IMR-90 (cell line): ENCODE measurements around the gene STX8. TPM values are rescaled to one million over a fixed set of nuclear protein-coding genes. Genes with fewer than 3 reads are reported as not detected.

Source experiments
- ATAC-seq: fragments of 200-7000 bp; cut with Tn5 transposase; 2 replicates; pipeline ENCODE4 v1.9.1; 2020; ENCODE audit warnings: low read depth, mild to moderate bottlenecking, moderate library complexity
- BruUV-seq: library from RNA; stranded (reverse); fragments of 400-500 nt; replicated peaks from 2 replicates; lab custom pipeline; 2021; lab: Mats Ljungman, UMichigan
- CTCF ChIA-PET: fragments of 300-600 bp; formaldehyde crosslinking; extraction: SDS; loops from one replicate; lab custom pipeline; 2021; ENCODE audit warnings: antibody characterized with exemption; lab: Yijun Ruan, JAX
- POLR2A ChIA-PET: fragments of 300-600 bp; sonication (Branson Sonifier 250); formaldehyde crosslinking; loops from one replicate; lab custom pipeline; 2022; ENCODE audit warnings: antibody characterized with exemption; ENCODE audit not compliant: unreplicated experiment; lab: Charles Lee
- DNase-seq: peaks from one replicate; pipeline ENCODE4 v3.0.0; 2013
- H2AFZ ChIP-seq: replicated peaks from 2 replicates; pipeline ENCODE3; 2013; ENCODE audit warnings: low read length, mild to moderate bottlenecking; ENCODE audit not compliant: poor library complexity
- H2AK5ac ChIP-seq: 2 replicates; pipeline ENCODE4 v1.6.1; 2013; ENCODE audit warnings: low read depth, low read length, inconsistent platforms
- H2AK9ac ChIP-seq: replicated peaks from 2 replicates; pipeline ENCODE3; 2013; ENCODE audit warnings: mild to moderate bottlenecking, low read depth, low read length, moderate library complexity; ENCODE audit not compliant: poor library complexity
- H2BK120ac ChIP-seq: 2 replicates; pipeline ENCODE4 v1.6.1; 2013; ENCODE audit warnings: low read depth, low read length, inconsistent platforms
- H2BK15ac ChIP-seq: 3 replicates; pipeline ENCODE4 v1.6.1; 2013; ENCODE audit warnings: low read depth, low read length, inconsistent platforms
- H2BK20ac ChIP-seq: 2 replicates; pipeline ENCODE4 v1.6.1; 2013; ENCODE audit warnings: low read depth, mild to moderate bottlenecking, inconsistent platforms, low read length, moderate library complexity
- H2BK5ac ChIP-seq: 2 replicates; pipeline ENCODE4 v1.6.1; 2013; ENCODE audit warnings: mild to moderate bottlenecking, low read depth, low read length, inconsistent platforms; ENCODE audit not compliant: poor library complexity, severe bottlenecking
- H3K14ac ChIP-seq: replicated peaks from 2 replicates; pipeline ENCODE4 v1.6.1; 2013; ENCODE audit warnings: low read depth, low read length, inconsistent platforms
- H3K18ac ChIP-seq: 2 replicates; pipeline ENCODE4 v1.6.1; 2013; ENCODE audit warnings: low read depth, low read length, control low read depth
- H3K23ac ChIP-seq: 2 replicates; pipeline ENCODE4 v1.6.1; 2013; ENCODE audit warnings: low read depth, low read length, inconsistent platforms
- H3K27ac ChIP-seq: 2 replicates; pipeline ENCODE4 v1.5.1; 2013; ENCODE audit warnings: mild to moderate bottlenecking, control low read depth, low read length; ENCODE audit not compliant: insufficient read depth
- H3K27me3 ChIP-seq: 2 replicates; pipeline ENCODE4 v1.6.1; 2013; ENCODE audit warnings: low read length; ENCODE audit not compliant: control insufficient read depth, insufficient read depth
- H3K36me3 ChIP-seq: 2 replicates; pipeline ENCODE4 v1.6.1; 2013; ENCODE audit warnings: low read length, mixed read lengths; ENCODE audit not compliant: control insufficient read depth, insufficient read depth
- H3K4ac ChIP-seq: 2 replicates; pipeline ENCODE4 v1.6.1; 2013; ENCODE audit warnings: low read depth, low read length, inconsistent platforms
- H3K4me1 ChIP-seq: 2 replicates; pipeline ENCODE4 v1.6.1; 2013; ENCODE audit warnings: low read length, mixed read lengths; ENCODE audit not compliant: control insufficient read depth, insufficient read depth
- H3K4me2 ChIP-seq: 2 replicates; pipeline ENCODE4 v1.6.1; 2013; ENCODE audit warnings: low read depth, mild to moderate bottlenecking, control low read depth, low read length, moderate library complexity
- H3K4me3 ChIP-seq: 2 replicates; pipeline ENCODE4 v1.5.1; 2013; ENCODE audit warnings: low read depth, mild to moderate bottlenecking, control low read depth, low read length, moderate library complexity; ENCODE audit not compliant: insufficient read depth
- H3K56ac ChIP-seq: 2 replicates; pipeline ENCODE4 v1.6.1; 2013; ENCODE audit warnings: low read length, inconsistent platforms; ENCODE audit not compliant: insufficient read depth; ENCODE audit errors: extremely low read depth
- H3K79me1 ChIP-seq, 2 experiments: 2 replicates each; pipeline ENCODE4 v1.6.1; 2013; ENCODE audit warnings: low read length in 2 of 2, inconsistent platforms in 1 of 2, low read depth in 1 of 2
- H3K9ac ChIP-seq: 2 replicates; pipeline ENCODE4 v1.6.1; 2013; ENCODE audit warnings: low read depth, low read length, control low read depth
- H3K9me1 ChIP-seq: 2 replicates; pipeline ENCODE4 v1.6.1; 2013; ENCODE audit warnings: low read length, inconsistent platforms; ENCODE audit not compliant: insufficient read depth
- H3K9me3 ChIP-seq: 2 replicates; pipeline ENCODE4 v1.6.1; 2013; ENCODE audit warnings: low read length; ENCODE audit not compliant: control insufficient read depth, insufficient read depth
- H4K20me1 ChIP-seq: 2 replicates; pipeline ENCODE4 v1.6.1; 2013; ENCODE audit warnings: low read length, inconsistent platforms; ENCODE audit not compliant: insufficient read depth
- H4K5ac ChIP-seq: 2 replicates; pipeline ENCODE4 v1.6.1; 2013; ENCODE audit warnings: mild to moderate bottlenecking, low read depth, low read length, control low read depth
- H4K8ac ChIP-seq, 2 experiments: 2 replicates each; pipeline ENCODE4 v1.6.1; 2013; ENCODE audit warnings: low read depth in 2 of 2, low read length in 2 of 2, control low read depth in 1 of 2, inconsistent platforms in 1 of 2
- H4K91ac ChIP-seq: 2 replicates; pipeline ENCODE4 v1.6.1; 2013; ENCODE audit warnings: low read depth, low read length, inconsistent platforms; ENCODE audit not compliant: insufficient read depth
- BHLHE40 ChIP-seq: fragments of 150-350 bp; IDR thresholded peaks from 2 replicates; pipeline ENCODE4 v1.6.1; 2016; ENCODE audit warnings: mild to moderate bottlenecking, low read depth, low read length
- CEBPB ChIP-seq: IDR thresholded peaks from 2 replicates; pipeline ENCODE4 v1.6.1; 2012; ENCODE audit warnings: low read depth, low read length, improper control_type of control experiment
- CHD1 ChIP-seq: IDR thresholded peaks from 2 replicates; pipeline ENCODE4 v1.6.1; 2012; ENCODE audit warnings: low read depth, low read length, improper control_type of control experiment
- CTCF ChIP-seq: conservative IDR thresholded peaks from 2 replicates; pipeline ENCODE4 v1.5.1; 2012; ENCODE audit warnings: mild to moderate bottlenecking, low read depth, low read length, improper control_type of control experiment
- ELK1 ChIP-seq: fragments of 150-350 bp; IDR thresholded peaks from 2 replicates; pipeline ENCODE4 v1.6.1; 2016; ENCODE audit warnings: low read depth, mild to moderate bottlenecking, low read length, moderate library complexity, borderline replicate concordance
- FOS ChIP-seq: fragments of 150-350 bp; IDR thresholded peaks from 2 replicates; pipeline ENCODE4 v1.6.1; 2016; ENCODE audit warnings: low read depth, low read length
- MAFK ChIP-seq: IDR thresholded peaks from 2 replicates; pipeline ENCODE4 v1.6.1; 2012; ENCODE audit warnings: low read depth, low read length, improper control_type of control experiment
- MAZ ChIP-seq: IDR thresholded peaks from 2 replicates; pipeline ENCODE4 v1.6.1; 2012; ENCODE audit warnings: low read depth, mild to moderate bottlenecking, low read length, improper control_type of control experiment, moderate library complexity, borderline replicate concordance
- MXI1 ChIP-seq: IDR thresholded peaks from 2 replicates; pipeline ENCODE4 v1.6.1; 2012; ENCODE audit warnings: low read depth, mild to moderate bottlenecking, low read length, moderate library complexity, borderline replicate concordance
- NFE2L2 ChIP-seq: fragments of 150-350 bp; IDR thresholded peaks from 2 replicates; pipeline ENCODE4 v1.6.1; 2016; ENCODE audit warnings: low read depth, mild to moderate bottlenecking, low read length
- POLR2A ChIP-seq: IDR thresholded peaks from 2 replicates; pipeline ENCODE4 v1.6.1; 2012; ENCODE audit warnings: mild to moderate bottlenecking, low read depth, low read length
- RAD21 ChIP-seq: IDR thresholded peaks from 2 replicates; pipeline ENCODE4 v1.6.1; 2012; ENCODE audit warnings: low read length, improper control_type of control experiment
- RCOR1 ChIP-seq: IDR thresholded peaks from 2 replicates; pipeline ENCODE4 v1.6.1; 2012; ENCODE audit warnings: mild to moderate bottlenecking, low read length, improper control_type of control experiment; ENCODE audit not compliant: insufficient replicate concordance
- RFX5 ChIP-seq: IDR thresholded peaks from 2 replicates; pipeline ENCODE4 v1.8.0; 2012; ENCODE audit warnings: low read depth, mild to moderate bottlenecking, low read length, moderate library complexity
- SMC3 ChIP-seq: fragments of 150-350 bp; IDR thresholded peaks from 2 replicates; pipeline ENCODE4 v1.6.1; 2016; ENCODE audit warnings: low read depth, mild to moderate bottlenecking, antibody characterized with exemption, low read length, moderate library complexity
- USF2 ChIP-seq: fragments of 150-350 bp; IDR thresholded peaks from 2 replicates; pipeline ENCODE4 v1.6.1; 2017; ENCODE audit warnings: mild to moderate bottlenecking, antibody characterized with exemption, low read length, low read depth
- WGBS, 2 experiments: methylation state at CpG; one replicate each; pipeline versions ENCODE4 v1.1.5 to v1.1.7; 2013; ENCODE audit warnings: missing lambda C conversion rate in 2 of 2; ENCODE audit not compliant: insufficient read length in 1 of 2; ENCODE audit errors: extremely low coverage in 2 of 2; 5-methylcytosine and 5-hydroxymethylcytosine counted together
- dilution Hi-C: fragments of 300-500 bp; cut with HindIII; formaldehyde crosslinking; loops from one replicate; pipeline ENCODE4 v1.14.3; 2018; ENCODE audit warnings: low sequenced_read_pairs; ENCODE audit not compliant: unreplicated experiment
- in situ Hi-C: fragments of 300-500 bp; cut with MboI; formaldehyde crosslinking; loops from 3 replicates; pipeline ENCODE4 v1.14.3; 2019; ENCODE audit warnings: low sequenced_read_pairs, inconsistent platforms, mixed read lengths
- intact Hi-C: fragments of 100-400 bp; cut with micrococcal nuclease; formaldehyde crosslinking; loops from 2 replicates; pipeline ENCODE4 v1.10.0; 2022
- polyA plus RNA-seq, 3 experiments: library from polyadenylated mRNA; depleted of rRNA; stranded (reverse); fragments of >200 nt; gene quantifications; 2 replicates each; pipeline ENCODE4 v1.2.3, GENCODE V29; 2012; ENCODE audit warnings: low replicate concordance in 1 of 3
- total RNA-seq: library from RNA; depleted of rRNA; stranded (reverse); fragments of >200 nt; gene quantifications from 2 replicates; pipeline ENCODE4 v1.2.3, GENCODE V29; 2012

Gene STX8
- total and polyA plus RNA-seq, 2 of the 4 experiments (the other 2 are of a cell fraction) = 26.5 to 47.0 TPM

GRCh38 chr17:9272501-9273200, 303.0 kb downstream of the STX8 start:
- Histone ChIP-seq H2AK9ac (no peak overlapping the region), H3K14ac (no peak overlapping the region), H3K27ac (no peak overlapping the region), H3K4me1 (peaks cover 3% of the 10 kb centered on the region; the same call in 1 of the 2 replicates), H3K9me1 (no peaks in the 10 kb centered on the region), H3K4ac (no peak overlapping the region), H3K9me3 (no peaks in the 10 kb centered on the region), H2BK5ac (no peak overlapping the region), H4K20me1 (no peaks in the 10 kb centered on the region), H3K27me3 (no peaks in the 10 kb centered on the region), H2BK20ac (no peak overlapping the region), H2AK5ac (no peak overlapping the region), H4K5ac (no peak overlapping the region), H4K91ac (no peak overlapping the region), H3K9ac (no peak overlapping the region), H2AFZ (no peak overlapping the region), H2BK120ac (no peak overlapping the region), H3K4me3 (no peak overlapping the region), H3K4me2 (no peak overlapping the region), H4K8ac (no peak overlapping the region), H3K18ac (no peak overlapping the region), H3K36me3 (no peaks in the 10 kb centered on the region), H3K79me1 (no peaks in the 10 kb centered on the region), H3K56ac (no peak overlapping the region), H3K23ac (no peak overlapping the region), H2BK15ac (no peak overlapping the region)
- TF ChIP-seq BHLHE40 (no peak), MAZ (no peak), RAD21 (no peak), RCOR1 (no peak), SMC3 (no peak), POLR2A (no peak), FOS (no peak), NFE2L2 (no peak), USF2 (no peak), ELK1 (no peak), CTCF (no peak), CEBPB (no peak), MXI1 (no peak), CHD1 (no peak), MAFK (no peak), RFX5 (no peak)
- ATAC-seq = no peak
- CTCF ChIA-PET = no interaction called here
- BruUV-seq = no TSS peak
- 50 to 100% methylated on average over 1 to 3 of the region's 22 CpGs for WGBS, 2 experiments
- POLR2A ChIA-PET = no interaction called here
- dilution Hi-C loops (no loop called here), in situ Hi-C loops (no loop called here), intact Hi-C loops (loop anchor here (10.0 kb wide), 2 partner anchors 58 to 92 kb away; no protein-coding TSS in a partner anchor)
- DNase-seq = no peak
